Endothelial cell (in vitro differentiated cells): ENCODE results near the gene CLMP. TPM values are rescaled to one million over a fixed set of nuclear protein-coding genes. Genes with fewer than 3 reads are reported as not detected.

Experiments
- DNase-seq: peaks from one replicate; pipeline ENCODE4 v3.0.0; 2021; ENCODE audit warnings: low spot score
- H3K27ac Mint-ChIP-seq: one replicate; pipeline ENCODE4 v1.8.0; 2021; ENCODE audit warnings: mixed read lengths, inconsistent platforms; ENCODE audit not compliant: unreplicated experiment
- H3K27me3 Mint-ChIP-seq: one replicate; pipeline ENCODE4 v1.8.0; 2021; ENCODE audit warnings: mild to moderate bottlenecking, moderate library complexity, mixed read lengths, inconsistent platforms; ENCODE audit not compliant: unreplicated experiment
- H3K36me3 Mint-ChIP-seq: one replicate; pipeline ENCODE4 v1.8.0; 2021; ENCODE audit warnings: mild to moderate bottlenecking, low read depth, mixed read lengths, inconsistent platforms; ENCODE audit not compliant: unreplicated experiment
- H3K4me1 Mint-ChIP-seq: one replicate; pipeline ENCODE4 v1.8.0; 2021; ENCODE audit warnings: mild to moderate bottlenecking, mixed read lengths, inconsistent platforms; ENCODE audit not compliant: unreplicated experiment
- H3K4me3 Mint-ChIP-seq: one replicate; pipeline ENCODE4 v1.8.0; 2021; ENCODE audit warnings: mild to moderate bottlenecking, mixed read lengths, inconsistent platforms; ENCODE audit not compliant: unreplicated experiment
- H3K9me3 Mint-ChIP-seq: one replicate; pipeline ENCODE4 v1.8.0; 2021; ENCODE audit warnings: mixed read lengths, inconsistent platforms; ENCODE audit not compliant: unreplicated experiment
- total RNA-seq: library from RNA; stranded (reverse); fragmentation: NEBNext Ultra II Directional; extraction: Animal tissue kit (Norgen Biotek cat#: 25700); gene quantifications from one replicate; pipeline ENCODE4 v1.2.1, GENCODE V29; 2021; ENCODE audit not compliant: unreplicated experiment
- TF ChIP-seq, protein P1 (sequence below): fragments of 200-600 bp; sonication (generic); IDR thresholded peaks from one replicate; pipeline ENCODE4 v1.5.0; 2021; ENCODE audit warnings: antibody characterized with exemption; ENCODE audit not compliant: unreplicated experiment

The CLMP gene
- total RNA-seq, 1 donor from 2014 or later = 5.5 TPM

DNA sequence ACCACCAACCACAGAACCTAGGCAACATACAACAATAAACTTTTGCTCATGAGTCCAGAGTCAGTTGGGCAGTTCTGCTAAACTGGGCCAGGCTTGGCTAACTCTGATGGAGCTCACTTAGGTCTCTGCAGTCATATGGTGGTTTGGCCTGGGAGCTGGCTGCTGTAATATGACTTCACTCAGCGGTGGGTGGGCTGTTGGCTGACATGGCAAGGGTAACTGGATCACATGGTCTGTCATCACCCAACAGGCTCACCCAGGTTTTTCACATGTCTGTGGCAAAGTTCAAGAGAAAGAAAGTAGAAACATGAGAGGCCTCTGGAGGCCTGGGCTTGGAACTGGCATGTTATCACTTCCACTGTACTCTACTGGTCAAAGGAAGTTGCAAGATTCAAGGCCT, 43.2 kb upstream of the CLMP start:
- Mint-ChIP-seq H3K36me3 (no peaks in the 10 kb centered on the region), H3K9me3 (no peaks in the 10 kb centered on the region), H3K4me1 (peaks cover 4% of the 10 kb centered on the region), H3K27ac (no peak overlapping the region), H3K27me3 (no peaks in the 10 kb centered on the region), H3K4me3 (no peak overlapping the region)
- no peak for DNase-seq
- TF ChIP-seq, protein P1, sequence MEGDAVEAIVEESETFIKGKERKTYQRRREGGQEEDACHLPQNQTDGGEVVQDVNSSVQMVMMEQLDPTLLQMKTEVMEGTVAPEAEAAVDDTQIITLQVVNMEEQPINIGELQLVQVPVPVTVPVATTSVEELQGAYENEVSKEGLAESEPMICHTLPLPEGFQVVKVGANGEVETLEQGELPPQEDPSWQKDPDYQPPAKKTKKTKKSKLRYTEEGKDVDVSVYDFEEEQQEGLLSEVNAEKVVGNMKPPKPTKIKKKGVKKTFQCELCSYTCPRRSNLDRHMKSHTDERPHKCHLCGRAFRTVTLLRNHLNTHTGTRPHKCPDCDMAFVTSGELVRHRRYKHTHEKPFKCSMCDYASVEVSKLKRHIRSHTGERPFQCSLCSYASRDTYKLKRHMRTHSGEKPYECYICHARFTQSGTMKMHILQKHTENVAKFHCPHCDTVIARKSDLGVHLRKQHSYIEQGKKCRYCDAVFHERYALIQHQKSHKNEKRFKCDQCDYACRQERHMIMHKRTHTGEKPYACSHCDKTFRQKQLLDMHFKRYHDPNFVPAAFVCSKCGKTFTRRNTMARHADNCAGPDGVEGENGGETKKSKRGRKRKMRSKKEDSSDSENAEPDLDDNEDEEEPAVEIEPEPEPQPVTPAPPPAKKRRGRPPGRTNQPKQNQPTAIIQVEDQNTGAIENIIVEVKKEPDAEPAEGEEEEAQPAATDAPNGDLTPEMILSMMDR = no peak

DNA sequence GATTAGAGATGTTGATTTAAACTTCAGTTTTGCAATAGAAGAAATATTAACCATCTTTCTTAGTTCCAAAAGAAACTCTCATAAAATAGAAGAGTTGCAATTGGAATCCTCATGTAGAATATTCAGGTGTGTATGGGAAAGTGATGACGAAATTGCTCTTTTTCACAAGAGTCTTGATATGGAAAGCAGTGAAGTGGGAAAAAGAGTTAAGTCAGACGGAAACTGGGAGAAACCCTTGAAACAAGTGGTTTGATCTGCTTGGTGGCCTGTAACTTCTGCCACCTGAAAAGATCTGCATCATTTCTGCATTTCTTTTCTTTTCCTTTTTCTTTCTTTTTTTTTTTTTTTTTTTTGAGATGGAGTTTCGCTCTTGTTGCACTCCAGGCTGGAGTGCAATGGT, 41.8 kb upstream of the CLMP start:
- H3K27ac Mint-ChIP-seq = no peak overlapping the region
- H3K9me3 Mint-ChIP-seq = no peaks in the 10 kb centered on the region
- peaks cover 2% of the 10 kb centered on the region for H3K4me1 Mint-ChIP-seq
- TF ChIP-seq, protein P1 = no peak
- H3K36me3 Mint-ChIP-seq = no peaks in the 10 kb centered on the region
- DNase-seq = no peak
- H3K27me3 Mint-ChIP-seq = no peaks in the 10 kb centered on the region
- H3K4me3 Mint-ChIP-seq = no peak overlapping the region

DNA sequence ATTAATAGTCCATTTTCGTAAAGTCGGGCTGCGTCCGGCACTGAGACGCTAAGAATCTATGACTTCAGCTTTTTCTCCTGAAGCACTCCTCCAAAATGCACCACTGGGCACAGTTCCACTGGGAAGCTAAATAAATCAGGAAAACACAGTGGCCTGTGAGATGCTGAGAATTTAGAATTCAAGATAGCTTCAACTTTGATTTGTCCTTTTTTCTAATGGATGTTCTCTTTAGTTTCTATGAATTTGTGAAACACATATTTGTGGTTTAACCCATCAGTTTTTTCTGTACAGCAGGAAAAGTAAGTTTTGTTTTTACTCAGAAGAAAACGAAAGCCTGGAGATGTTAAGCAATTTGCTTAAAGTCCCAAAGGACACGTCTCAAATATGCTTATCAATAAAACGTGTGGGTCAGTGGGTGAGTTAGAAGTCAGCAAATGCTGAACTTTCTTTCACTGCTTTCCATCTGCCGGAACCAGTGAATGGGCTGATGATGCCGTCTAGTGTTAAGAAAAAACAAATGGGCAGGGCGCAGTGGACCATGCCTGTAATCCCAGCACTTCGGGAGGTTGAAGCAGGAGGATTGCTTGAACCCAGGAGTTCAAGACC, 40.7 kb upstream of the CLMP start:
- Mint-ChIP-seq H3K27ac (no peak overlapping the region), H3K4me1 (no peaks in the 10 kb centered on the region), H3K36me3 (no peaks in the 10 kb centered on the region), H3K9me3 (no peaks in the 10 kb centered on the region), H3K27me3 (no peaks in the 10 kb centered on the region), H3K4me3 (no peak overlapping the region)
- DNase-seq = no peak
- TF ChIP-seq, protein P1 = no peak

DNA sequence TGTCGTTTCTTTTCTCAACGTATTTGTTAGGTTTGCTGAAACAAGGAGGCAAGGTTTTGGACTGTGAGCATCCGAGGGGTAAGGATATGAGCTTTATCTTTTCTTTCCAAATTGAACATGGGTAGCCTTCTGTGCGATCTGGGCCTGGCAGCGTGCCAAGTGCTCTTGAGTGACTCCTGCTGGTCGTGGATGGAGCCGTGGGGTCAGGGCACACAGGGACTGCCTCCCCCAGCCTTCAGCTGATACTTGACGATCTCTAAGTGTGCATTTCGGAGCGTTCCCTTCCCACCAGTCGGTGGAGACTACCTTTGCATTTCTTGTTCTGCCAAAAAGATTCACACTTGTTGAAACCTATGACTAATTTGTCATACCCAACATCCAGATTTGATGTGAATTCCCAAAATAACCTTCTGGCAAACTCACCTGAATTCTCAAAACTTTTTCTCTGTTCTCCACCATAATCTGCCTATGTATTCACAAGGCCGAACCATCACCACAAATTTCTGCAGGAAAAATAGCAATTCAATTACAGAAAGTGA, 40.1 kb upstream of the CLMP start:
- TF ChIP-seq, protein P1 = peak; percentile 66
- H3K27me3 Mint-ChIP-seq = no peaks in the 10 kb centered on the region
- peak; percentile 60 for DNase-seq
- no peaks in the 10 kb centered on the region for H3K9me3 Mint-ChIP-seq
- H3K4me1 Mint-ChIP-seq = no peaks in the 10 kb centered on the region
- no peak overlapping the region for H3K27ac Mint-ChIP-seq
- no peak overlapping the region for H3K4me3 Mint-ChIP-seq
- H3K36me3 Mint-ChIP-seq = no peaks in the 10 kb centered on the region

DNA sequence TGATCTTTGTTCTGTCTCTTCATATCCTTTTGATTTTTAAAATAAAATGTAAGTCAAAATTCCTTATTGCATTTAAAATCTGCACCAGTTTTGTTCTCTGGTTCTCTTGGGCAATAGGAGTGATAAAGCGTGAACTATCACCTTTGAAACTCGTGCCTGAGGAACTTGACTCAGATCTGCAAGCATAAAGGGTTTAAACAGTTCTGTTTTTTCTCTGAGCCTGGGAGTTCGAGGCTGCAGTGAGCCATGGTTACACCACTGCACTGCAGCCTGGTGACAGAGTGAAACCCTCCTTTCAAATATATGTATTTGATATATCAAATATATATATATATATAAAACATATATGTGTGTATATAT, 38.9 kb upstream of the CLMP start:
- H3K27me3 Mint-ChIP-seq = no peaks in the 10 kb centered on the region
- H3K4me3 Mint-ChIP-seq = no peak overlapping the region
- H3K4me1 Mint-ChIP-seq = no peaks in the 10 kb centered on the region
- H3K9me3 Mint-ChIP-seq = no peaks in the 10 kb centered on the region
- no peak for DNase-seq
- H3K36me3 Mint-ChIP-seq = no peaks in the 10 kb centered on the region
- TF ChIP-seq, protein P1 = no peak
- H3K27ac Mint-ChIP-seq = no peak overlapping the region
